ENCODE data around the gene C1RL.

- no peak for TF ChIP-seq CTCF (IDR thresholded peaks at IDR 0.05)
- no peak for TF ChIP-seq POLR2A (IDR thresholded peaks at IDR 0.05)
Measured at GRCh38 chr12:7103837-7104584, 5.0 kb downstream of the C1RL start.

Data from ovary (tissue), 3 donors.